Measurements from ENCODE around the gene PKP2. TPM values are rescaled to one million over a fixed set of nuclear protein-coding genes. Genes with fewer than 3 reads are reported as not detected.
A peak's percentile ranks its signal among the peaks of the same experiment; 100 is the strongest.

Gene PKP2
- total RNA-seq, 1 experiment from 2014 or later: 5.3 TPM

GRCh38 chr12:32761716-32762115 is 134.9 kb downstream of the PKP2 start:
- no peak for DNase-seq (ENCODE audit: low spot score)
- Histone ChIP-seq H3K27me3 (replicated peaks; ENCODE audit: insufficient read depth, low read depth, low read length, poor library complexity) (peaks cover 12% of the 10 kb centered on the region), H3K9me3 (ENCODE audit: low read depth, low read length, poor library complexity, severe bottlenecking) (no peaks in the 10 kb centered on the region), H3K36me3 (ENCODE audit: insufficient read depth, low read length, poor library complexity, severe bottlenecking) (no peaks in the 10 kb centered on the region), H3K27ac (ENCODE audit: low read depth, low read length, poor library complexity, severe bottlenecking) (no peak overlapping the region), H3K4me1 (ENCODE audit: insufficient read depth, low read length, poor library complexity, severe bottlenecking) (no peaks in the 10 kb centered on the region), H3K4me3 (ENCODE audit: low read depth, low read length, poor library complexity, severe bottlenecking) (no peak overlapping the region)
- no peak for TF ChIP-seq CTCF (conservative IDR thresholded peaks at IDR 0.05; ENCODE audit: low read depth, low read length)
- TF ChIP-seq EZH2 (IDR thresholded peaks at IDR 0.05; ENCODE audit: borderline replicate concordance, low read depth, low read length, poor library complexity, severe bottlenecking): no peak
- POLR2A ChIA-PET (ENCODE audit: low non-redundant PET): no interaction called here
- intact Hi-C loops (cut with micrococcal nuclease; ENCODE audit: unreplicated experiment): no loop called here
- CTCF ChIA-PET: no interaction called here
- BruUV-seq (replicated peaks): no TSS peak

GRCh38 chr12:32757157-32757556 is 139.4 kb downstream of the PKP2 start:
- Histone ChIP-seq H3K27ac (ENCODE audit: low read depth, low read length, poor library complexity, severe bottlenecking) (no peak overlapping the region), H3K4me1 (ENCODE audit: insufficient read depth, low read length, poor library complexity, severe bottlenecking) (no peaks in the 10 kb centered on the region), H3K27me3 (replicated peaks; ENCODE audit: insufficient read depth, low read depth, low read length, poor library complexity) (peaks cover 7% of the 10 kb centered on the region), H3K4me3 (ENCODE audit: low read depth, low read length, poor library complexity, severe bottlenecking) (no peak overlapping the region), H3K36me3 (ENCODE audit: insufficient read depth, low read length, poor library complexity, severe bottlenecking) (peaks cover 18% of the 10 kb centered on the region), H3K9me3 (ENCODE audit: low read depth, low read length, poor library complexity, severe bottlenecking) (no peaks in the 10 kb centered on the region)
- POLR2A ChIA-PET (ENCODE audit: low non-redundant PET): no interaction called here
- TF ChIP-seq EZH2 (IDR thresholded peaks at IDR 0.05; ENCODE audit: borderline replicate concordance, low read depth, low read length, poor library complexity, severe bottlenecking) (no peak), CTCF (conservative IDR thresholded peaks at IDR 0.05; ENCODE audit: low read depth, low read length) (no peak)
- BruUV-seq (replicated peaks): no TSS peak
- CTCF ChIA-PET: interaction anchor here (2.2 kb wide), 1 partner anchor 1265 kb away, joined by 7 read pairs; the partner anchor contains the start of gene ALG10
- intact Hi-C loops (cut with micrococcal nuclease; ENCODE audit: unreplicated experiment): no loop called here
- no peak for DNase-seq (ENCODE audit: low spot score)

- no TSS peak for BruUV-seq (replicated peaks)
- TF ChIP-seq EZH2 (IDR thresholded peaks at IDR 0.05; ENCODE audit: borderline replicate concordance, low read depth, low read length, poor library complexity, severe bottlenecking) (no peak), CTCF (conservative IDR thresholded peaks at IDR 0.05; ENCODE audit: low read depth, low read length) (no peak)
- H3K9me3 ChIP-seq (ENCODE audit: low read depth, low read length, poor library complexity, severe bottlenecking): no peaks in the 10 kb centered on the region
- CTCF ChIA-PET: interaction anchor here (1.4 to 2.2 kb wide), 2 partner anchors 163 to 1265 kb away, joined by 7 to 10 read pairs; partner anchors contain the start of gene ALG10
- no peak for DNase-seq (ENCODE audit: low spot score)
- H3K27me3 ChIP-seq (replicated peaks; ENCODE audit: insufficient read depth, low read depth, low read length, poor library complexity): peaks cover 7% of the 10 kb centered on the region
- H3K36me3 ChIP-seq (ENCODE audit: insufficient read depth, low read length, poor library complexity, severe bottlenecking): peaks cover 23% of the 10 kb centered on the region
- intact Hi-C loops (cut with micrococcal nuclease; ENCODE audit: unreplicated experiment): loop anchor here (1.0 kb wide), 1 partner anchor 163 kb away; no protein-coding TSS in a partner anchor
- H3K4me3 ChIP-seq (ENCODE audit: low read depth, low read length, poor library complexity, severe bottlenecking): peak overlapping the region; percentile 65
- POLR2A ChIA-PET (ENCODE audit: low non-redundant PET): no interaction called here
- no peaks in the 10 kb centered on the region for H3K4me1 ChIP-seq (ENCODE audit: insufficient read depth, low read length, poor library complexity, severe bottlenecking)
- peak overlapping the region; percentile 87 for H3K27ac ChIP-seq (ENCODE audit: low read depth, low read length, poor library complexity, severe bottlenecking)
Measured at GRCh38 chr12:32756476-32757066, 140.0 kb downstream of the PKP2 start.
